Occipital lobe (tissue), 2 donors: Measurements from ENCODE around the gene ALX4. TPM values are rescaled to one million over a fixed set of nuclear protein-coding genes. Genes with fewer than 3 reads are reported as not detected.

Experiments used
- DNase-seq: peaks from one replicate; lab custom pipeline; 2025; lab: John Stamatoyannopoulos, UW
- total RNA-seq: library from RNA; depleted of rRNA; stranded (reverse); fragments of >200 nt; gene quantifications from one replicate; pipeline ENCODE4 v1.2.3, GENCODE V29; 2014

ALX4 gene
- total RNA-seq, 1 donor from 2014 or later = 1.1 TPM

DNA sequence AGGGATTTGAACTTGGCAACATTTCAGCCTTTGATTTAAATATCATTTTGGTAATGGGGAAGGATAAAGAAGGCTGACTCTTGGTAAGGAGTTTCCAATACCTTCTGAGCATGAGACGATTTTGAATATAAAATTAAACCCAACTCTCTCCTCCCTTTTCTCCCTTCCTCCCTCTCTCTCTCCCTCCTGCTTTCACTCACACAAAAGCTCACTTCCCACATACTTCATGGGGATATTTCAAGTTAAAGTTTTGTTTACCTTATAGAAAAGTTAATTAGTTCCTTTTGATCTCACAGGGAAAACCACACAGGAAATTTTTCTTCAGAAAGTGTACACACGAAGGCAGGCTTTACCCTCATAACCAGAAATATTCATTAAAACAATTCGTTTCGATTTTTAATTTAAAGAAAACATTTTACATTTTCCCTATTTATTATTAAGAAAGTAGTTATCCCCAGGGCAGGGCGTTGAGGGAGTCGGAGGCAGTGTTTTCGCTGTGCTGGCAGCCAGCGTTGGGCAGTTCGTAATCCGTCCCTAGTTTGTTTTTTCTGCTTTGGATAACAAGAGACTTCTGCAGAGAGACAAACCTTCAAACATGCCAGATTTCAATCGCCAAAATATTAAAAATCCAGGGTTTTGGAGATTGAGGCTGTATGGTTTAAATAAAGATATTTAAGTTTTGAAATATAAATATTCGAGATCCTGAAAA is 25.3 kb upstream of the ALX4 start:
- no peak for DNase-seq

GRCh38 chr11:44334356-44335004 is 24.5 kb upstream of the ALX4 start:
- no peak for DNase-seq

- no peak for DNase-seq
Measured at GRCh38 chr11:44333271-44334218, 23.6 kb upstream of the ALX4 start.

- DNase-seq = no peak
Measured at GRCh38 chr11:44332665-44333064, 22.7 kb upstream of the ALX4 start.

GRCh38 chr11:44329472-44330230 is 19.7 kb upstream of the ALX4 start:
- no peak for DNase-seq

DNA sequence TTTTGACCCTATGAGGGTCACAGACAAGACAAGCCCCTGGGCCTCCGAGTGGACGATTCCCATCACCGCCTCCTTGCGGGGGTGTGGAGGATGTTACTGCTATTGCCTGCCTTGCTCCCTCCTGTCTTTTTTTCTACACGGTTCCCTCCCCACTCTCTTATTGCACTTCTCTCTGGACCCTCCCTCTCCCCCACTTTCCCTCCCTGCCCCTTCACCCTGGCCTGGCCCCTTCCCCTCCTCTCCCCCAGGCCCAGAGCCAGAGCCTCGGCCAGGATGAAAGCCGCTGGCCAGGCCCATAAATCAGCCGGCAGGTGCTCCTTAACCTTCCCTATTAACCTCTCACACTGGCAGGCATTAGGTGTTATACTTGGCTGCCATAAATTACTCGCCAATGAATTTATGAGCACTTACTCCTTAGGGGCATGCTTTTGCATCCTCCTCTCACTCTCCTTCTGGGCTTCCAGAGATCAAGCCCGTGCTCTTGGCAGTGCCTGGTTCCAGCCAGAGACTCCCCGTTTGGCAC is 18.3 kb upstream of the ALX4 start:
- no peak for DNase-seq

DNA sequence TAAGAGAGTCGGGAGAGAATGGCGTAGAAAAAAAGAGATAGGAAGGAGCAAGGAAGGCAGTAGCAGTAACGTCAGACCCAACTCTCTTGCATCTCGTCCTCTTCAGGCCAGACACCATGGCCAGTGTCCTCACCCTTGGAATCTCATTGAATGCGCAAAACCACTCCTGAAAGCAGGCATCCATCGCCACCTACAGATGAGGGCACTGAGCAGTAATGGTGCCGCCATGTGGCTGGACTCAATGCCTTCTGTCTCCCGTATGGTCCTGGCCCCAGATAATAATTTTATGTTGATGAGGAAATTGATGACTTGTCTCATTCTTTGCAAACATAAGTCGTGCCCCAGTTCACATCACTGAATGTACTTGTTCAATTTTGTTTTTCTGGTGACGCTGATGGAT is 17.8 kb upstream of the ALX4 start:
- DNase-seq = no peak

GRCh38 chr11:44326615-44327475 is 16.9 kb upstream of the ALX4 start:
- DNase-seq = no peak

- no peak for DNase-seq
Measured at GRCh38 chr11:44325698-44326097, 15.8 kb upstream of the ALX4 start.

- no peak for DNase-seq
Measured at GRCh38 chr11:44324749-44325525, 15.0 kb upstream of the ALX4 start.

DNA sequence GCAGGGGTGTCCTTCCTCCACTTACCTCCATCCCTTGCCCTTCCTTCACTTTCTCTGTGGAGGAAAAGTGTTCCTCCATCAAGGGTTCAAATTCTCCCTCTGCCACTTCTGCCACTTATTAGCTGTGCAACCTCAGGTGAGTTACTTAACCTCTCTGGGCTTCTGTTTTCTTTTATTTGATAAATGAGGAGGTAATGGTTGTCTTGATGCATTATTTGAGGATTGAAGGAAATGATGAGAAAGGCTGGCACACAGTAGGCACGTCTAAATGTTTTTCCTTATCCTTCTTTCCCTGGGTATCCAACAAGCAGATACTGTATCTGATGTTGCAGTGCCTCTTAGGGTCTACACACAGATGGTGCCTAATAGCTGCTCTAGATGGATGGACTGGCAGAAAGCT is 14.3 kb upstream of the ALX4 start:
- no peak for DNase-seq

DNA sequence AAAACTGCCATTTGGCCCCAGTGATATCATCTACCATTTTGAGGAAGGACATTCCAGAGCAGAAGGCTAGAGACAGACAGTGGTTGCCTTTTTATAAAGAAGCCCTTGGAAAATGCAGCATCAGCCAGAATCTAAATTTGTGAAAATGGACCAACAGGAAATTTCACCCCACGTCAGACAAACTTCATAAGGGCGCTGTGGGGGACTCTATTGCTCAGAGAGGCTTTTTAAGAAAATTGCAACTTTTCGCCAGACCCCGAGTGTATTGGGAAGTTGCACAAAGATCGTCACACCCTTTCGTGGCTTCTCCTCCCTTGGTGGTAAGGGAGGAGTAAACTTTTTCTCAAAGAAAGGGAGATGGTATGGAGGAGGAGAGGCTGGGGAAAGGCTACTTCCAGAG is 12.3 kb upstream of the ALX4 start:
- no peak for DNase-seq

DNA sequence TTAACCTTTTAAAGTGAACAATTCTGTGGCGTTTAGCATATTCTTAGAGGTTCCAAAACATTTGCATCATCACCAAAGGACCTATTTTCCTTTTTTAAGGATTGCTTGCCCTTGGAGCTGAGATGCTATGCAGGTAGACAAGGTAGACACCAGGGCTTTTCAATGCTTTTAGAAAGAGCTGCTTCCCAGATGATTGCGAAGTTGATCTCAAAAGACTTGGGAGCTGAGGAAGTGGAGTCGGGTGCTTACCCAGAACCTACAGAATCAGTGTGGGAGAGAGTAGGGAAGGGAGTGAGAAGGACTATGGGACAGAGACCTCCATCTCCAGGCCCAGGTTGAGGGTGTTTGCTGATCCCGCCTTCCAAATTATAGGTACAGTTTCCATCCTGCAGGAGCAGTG is 11.1 kb upstream of the ALX4 start:
- DNase-seq = no peak

GRCh38 chr11:44320289-44320973 is 10.5 kb upstream of the ALX4 start:
- no peak for DNase-seq

- no peak for DNase-seq
Measured at GRCh38 chr11:44319552-44320288, 9.8 kb upstream of the ALX4 start.

- no peak for DNase-seq
Measured at GRCh38 chr11:44319170-44319551, 9.2 kb upstream of the ALX4 start.

GRCh38 chr11:44318369-44318768 is 8.4 kb upstream of the ALX4 start:
- DNase-seq = no peak

- no peak for DNase-seq
Measured at GRCh38 chr11:44316659-44317240, 6.8 kb upstream of the ALX4 start.
